Transverse colon (tissue), 4 donors: ENCODE measurements around the gene PNPT1.

Experiments
- CTCF ChIP-seq, 5 experiments: fragments of 200-600 bp in 3 of 5; fragments of 450-650 bp in 2 of 5; sonication (generic) in 3 of 5; IDR thresholded peaks; 1 replicate in 2 of 5; 2 replicates in 3 of 5; pipeline ENCODE4 v1.5.1; 2016 to 2017; ENCODE audit warnings: antibody characterized with exemption in 5 of 5, inconsistent platforms in 3 of 5, mild to moderate bottlenecking in 2 of 5, moderate library complexity in 1 of 5
- EP300 ChIP-seq: sonication (generic); formaldehyde crosslinking; IDR thresholded peaks from one replicate; pipeline ENCODE4 v1.6.1; 2017; ENCODE audit warnings: antibody characterized with exemption, low read depth
- POLR2A ChIP-seq: fragments of 450-650 bp; IDR thresholded peaks from one replicate; pipeline ENCODE4 v1.6.1; 2016; ENCODE audit warnings: antibody characterized with exemption, mild to moderate bottlenecking, moderate library complexity
- POLR2AphosphoS5 ChIP-seq, 3 donors: sonication (generic); formaldehyde crosslinking; IDR thresholded peaks; one replicate each; pipeline ENCODE4 v1.6.1; 2016; ENCODE audit warnings: antibody characterized with exemption in 3 of 3

DNA sequence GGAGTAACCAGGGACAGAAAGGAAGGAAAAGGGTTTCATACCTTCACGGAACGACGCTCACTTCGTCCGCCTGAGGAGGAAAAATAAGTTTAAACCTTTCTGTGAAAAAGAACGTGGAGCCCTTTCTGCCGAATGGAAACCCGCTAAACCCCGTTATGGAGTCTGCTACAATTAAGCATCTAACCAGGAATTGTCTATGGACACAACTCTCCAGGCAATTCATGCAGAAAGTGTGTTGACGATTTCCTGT lies 75.7 kb downstream of the PNPT1 start:
- TF ChIP-seq EP300 = no peak
- TF ChIP-seq CTCF (IDR thresholded peaks at IDR 0.05) = peak in 1 of 5 experiments; percentile 1
- TF ChIP-seq POLR2A = no peak
- TF ChIP-seq POLR2AphosphoS5 (IDR thresholded peaks at IDR 0.05) = no peak
